SK-N-SH (cell line): ENCODE data around the gene RBM15B. TPM values are rescaled to one million over a fixed set of nuclear protein-coding genes. Genes with fewer than 3 reads are reported as not detected.
A peak's percentile ranks its signal among the peaks of the same experiment; 100 is the strongest.

Experiments used
- CTCF ChIA-PET: fragments of 300-600, 350-600 bp; formaldehyde crosslinking; extraction: SDS; loops from one replicate; lab custom pipeline; 2021; lab: Yijun Ruan, JAX
- POLR2A ChIA-PET: fragments of 350-600 bp; sonication (Branson Sonifier 250); formaldehyde crosslinking; extraction: SDS; loops from one replicate; lab custom pipeline; 2020; ENCODE audit warnings: antibody characterized with exemption, inconsistent platforms; lab: Yijun Ruan, JAX
- DNase-seq: peaks from one replicate; pipeline ENCODE4 v3.0.0; 2012
- H2AFZ ChIP-seq: fragments of 200-600 bp; sonication (generic); 2 replicates; pipeline ENCODE4 v1.8.1; 2016; ENCODE audit warnings: antibody characterized with exemption, mild to moderate bottlenecking, low read depth
- H3F3A ChIP-seq: fragments of 200-600 bp; sonication (generic); replicated peaks from 2 replicates; pipeline ENCODE3; 2016; ENCODE audit warnings: antibody characterized with exemption, mild to moderate bottlenecking; ENCODE audit not compliant: insufficient read depth
- H3K27ac ChIP-seq, 2 experiments: fragments of 200-500 bp in 1 of 2; fragments of 200-600 bp in 1 of 2; sonication (Bioruptor generic) in 1 of 2; sonication (generic), shearing (Covaris generic) in 1 of 2; 2 replicates each; pipeline versions ENCODE4 v1.5.1 to v1.6.1; 2014 to 2016; ENCODE audit warnings: low read depth in 2 of 2, inconsistent platforms in 1 of 2, low read length in 1 of 2, mild to moderate bottlenecking in 1 of 2, mixed read lengths in 1 of 2
- H3K27me3 ChIP-seq: fragments of 200-600 bp; sonication (generic), shearing (Covaris generic); 2 replicates; pipeline ENCODE4 v1.6.1; 2016; ENCODE audit warnings: mixed run types; ENCODE audit not compliant: insufficient read depth
- H3K36me3 ChIP-seq, 2 experiments: fragments of 200-500 bp in 1 of 2; fragments of 200-600 bp in 1 of 2; sonication (Bioruptor generic) in 1 of 2; sonication (generic) in 1 of 2; replicated peaks in 1 of 2; 2 replicates each; pipeline versions ENCODE3 to v1.5.1; 2014 to 2016; ENCODE audit warnings: low read length in 1 of 2, mild to moderate bottlenecking in 1 of 2; ENCODE audit not compliant: insufficient read depth in 2 of 2, control insufficient read depth in 1 of 2
- H3K4me1 ChIP-seq, 2 experiments: fragments of 200-500 bp in 1 of 2; fragments of 200-600 bp in 1 of 2; sonication (Bioruptor generic) in 1 of 2; sonication (generic), shearing (Covaris generic) in 1 of 2; 2 replicates each; pipeline versions ENCODE4 v1.5.1 to v1.6.1; 2014 to 2016; ENCODE audit warnings: low read depth in 1 of 2, low read length in 1 of 2, mixed run types in 1 of 2; ENCODE audit not compliant: insufficient read depth in 2 of 2, control insufficient read depth in 1 of 2
- H3K4me2 ChIP-seq: fragments of 200-600 bp; sonication (generic), shearing (Covaris generic); 2 replicates; pipeline ENCODE4 v1.6.1; 2017; ENCODE audit warnings: mixed run types
- H3K4me3 ChIP-seq, 2 experiments: fragments of 200-500 bp in 1 of 2; fragments of 200-600 bp in 1 of 2; sonication (Bioruptor generic) in 1 of 2; sonication (generic), shearing (Covaris generic) in 1 of 2; 2 replicates each; pipeline versions ENCODE4 v1.5.1 to v1.8.1; 2014 to 2016; ENCODE audit warnings: low read depth in 2 of 2, inconsistent platforms in 1 of 2, low read length in 1 of 2, mild to moderate bottlenecking in 1 of 2, mixed read lengths in 1 of 2, moderate library complexity in 1 of 2
- H3K79me2 ChIP-seq: fragments of 200-600 bp; sonication (generic); 2 replicates; pipeline ENCODE4 v1.8.1; 2017; ENCODE audit warnings: mild to moderate bottlenecking; ENCODE audit not compliant: insufficient read depth
- H3K9ac ChIP-seq: fragments of 200-600 bp; sonication (generic); 2 replicates; pipeline ENCODE4 v1.6.1; 2017; ENCODE audit warnings: mixed run types
- H3K9me2 ChIP-seq: fragments of 200-600 bp; sonication (generic); 2 replicates; pipeline ENCODE4 v1.6.1; 2017; ENCODE audit warnings: mixed run types
- H3K9me3 ChIP-seq: fragments of 200-600 bp; sonication (generic); 2 replicates; pipeline ENCODE4 v1.6.1; 2017; ENCODE audit warnings: mixed run types, mild to moderate bottlenecking, moderate library complexity
- H4K20me1 ChIP-seq: fragments of 200-600 bp; sonication (generic); 2 replicates; pipeline ENCODE4 v1.6.1; 2017; ENCODE audit warnings: mild to moderate bottlenecking, mixed run types; ENCODE audit not compliant: insufficient read depth
- FOSL2 ChIP-seq: IDR thresholded peaks from 2 replicates; pipeline ENCODE4 v1.4.0; 2012; ENCODE audit warnings: low read depth, mild to moderate bottlenecking, moderate library complexity, borderline replicate concordance
- FOXM1 ChIP-seq: IDR thresholded peaks from 2 replicates; pipeline ENCODE4 v1.4.0; 2012; ENCODE audit warnings: low read depth, mild to moderate bottlenecking
- GABPA ChIP-seq: IDR thresholded peaks from 2 replicates; pipeline ENCODE4 v1.4.0; 2012; ENCODE audit warnings: low read depth, mild to moderate bottlenecking
- MXI1 ChIP-seq: IDR thresholded peaks from 2 replicates; pipeline ENCODE4 v1.6.1; 2012; ENCODE audit warnings: mild to moderate bottlenecking, low read depth, low read length, improper control_type of control experiment
- NFIC ChIP-seq: IDR thresholded peaks from 2 replicates; pipeline ENCODE4 v1.4.0; 2012; ENCODE audit warnings: borderline replicate concordance
- NRF1 ChIP-seq: IDR thresholded peaks from 2 replicates; pipeline ENCODE4 v1.6.1; 2012; ENCODE audit warnings: low read depth, mild to moderate bottlenecking, low read length
- POLR2AphosphoS5 ChIP-seq: IDR thresholded peaks from 2 replicates; pipeline ENCODE4 v1.6.1; 2012; ENCODE audit warnings: low read depth, low read length
- SIN3A ChIP-seq: IDR thresholded peaks from 2 replicates; pipeline ENCODE4 v1.6.1; 2012; ENCODE audit warnings: low read depth, mild to moderate bottlenecking, low read length, moderate library complexity, borderline replicate concordance
- USF1 ChIP-seq: IDR thresholded peaks from 2 replicates; pipeline ENCODE4 v1.4.0; 2012; ENCODE audit warnings: low read depth, borderline replicate concordance
- WGBS: methylation state at CpG from one replicate; pipeline ENCODE4 v1.1.6; 2017; ENCODE audit warnings: low lambda C conversion rate; 5-methylcytosine and 5-hydroxymethylcytosine counted together
- polyA plus RNA-seq, 3 experiments: library from polyadenylated mRNA; depleted of rRNA; stranded (reverse); fragments of >200 nt; gene quantifications; 2 replicates each; pipeline ENCODE4 v1.2.3, GENCODE V29; 2012
- TF ChIP-seq, protein P1 (sequence below): IDR thresholded peaks from 2 replicates; pipeline ENCODE4 v1.4.0; 2012; ENCODE audit warnings: low read depth

Gene RBM15B
- polyA plus RNA-seq, 1 of the 3 experiments (the other 2 are of a cell fraction) = 17.0 TPM

- peaks cover 45% of the 10 kb centered on the region for H3F3A ChIP-seq
- CTCF ChIA-PET = interaction anchor here (0.7 to 1.8 kb wide), 8 partner anchors 41 to 778 kb away, joined by 3 to 5 read pairs (median 3); partner anchors contain the start of genes DCAF1, DOCK3, MAPKAPK3 and RAD54L2
- POLR2A ChIA-PET = interaction anchor here (1.0 kb wide), 1 partner anchor 45 kb away, joined by 3 read pairs; no protein-coding TSS in a partner anchor
Observed at GRCh38 chr3:51393564-51393963, 2.5 kb downstream of the RBM15B start.

GRCh38 chr3:51394541-51394940, 3.5 kb downstream of the RBM15B start:
- Histone ChIP-seq H3K4me3 (no peak overlapping the region; a peak in 1 of 4 replicates), H3K9ac (peak overlapping the region; percentile 24; the same call in 1 of the 2 replicates), H3K9me2 (no peaks in the 10 kb centered on the region), H3K79me2 (peaks cover 61% of the 10 kb centered on the region), H3K27me3 (no peaks in the 10 kb centered on the region), H3K36me3 (peaks cover 29 to 82% of the 10 kb centered on the region in 2 experiments), H3K27ac (no peak overlapping the region), H3K4me2 (peak overlapping the region; percentile 98; the same call in 1 of the 2 replicates)
- DNase-seq = no peak
- CTCF ChIA-PET = interaction anchor here (1.0 to 1.6 kb wide), 2 partner anchors 13 to 105 kb away, joined by 3 to 4 read pairs; partner anchors contain the start of gene DCAF1
- TF ChIP-seq MXI1 (no peak), POLR2AphosphoS5 (peak; percentile 29; the same call in 1 of the 2 replicates)
- TF ChIP-seq, all 33 proteins: peak for 1
- Histone ChIP-seq H3K9me3 (no peaks in the 10 kb centered on the region), H4K20me1 (peaks cover 55% of the 10 kb centered on the region), H2AFZ (no peak overlapping the region), H3K4me1 (peaks cover 11 to 51% of the 10 kb centered on the region in 2 experiments), H3F3A (peaks cover 37% of the 10 kb centered on the region)
- WGBS = 86% methylated on average over 5 of the region's 5 CpGs
- POLR2A ChIA-PET = no interaction called here

More at GRCh38 chr3:51393564-51393963, 2.5 kb downstream of the RBM15B start:
- Histone ChIP-seq H2AFZ (no peak overlapping the region), H3K27ac (no peak overlapping the region), H3K4me1 (peaks cover 11 to 57% of the 10 kb centered on the region in 2 experiments), H3K79me2 (peaks cover 68% of the 10 kb centered on the region), H3K9ac (no peak overlapping the region), H4K20me1 (peaks cover 62% of the 10 kb centered on the region), H3K27me3 (no peaks in the 10 kb centered on the region), H3K4me2 (peak overlapping the region; percentile 98; the same call in 1 of the 2 replicates), H3K9me2 (no peaks in the 10 kb centered on the region), H3K4me3 (no peak overlapping the region), H3K36me3 (peaks cover 33 to 83% of the 10 kb centered on the region in 2 experiments), H3K9me3 (no peaks in the 10 kb centered on the region)
- no peak for DNase-seq
- WGBS = 88% methylated on average over 1 of the region's 14 CpGs
- TF ChIP-seq NRF1 = no peak
- TF ChIP-seq, protein P1, sequence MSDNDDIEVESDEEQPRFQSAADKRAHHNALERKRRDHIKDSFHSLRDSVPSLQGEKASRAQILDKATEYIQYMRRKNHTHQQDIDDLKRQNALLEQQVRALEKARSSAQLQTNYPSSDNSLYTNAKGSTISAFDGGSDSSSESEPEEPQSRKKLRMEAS = no peak
- no peak for TF ChIP-seq NFIC
- no peak for TF ChIP-seq SIN3A
- no peak for TF ChIP-seq POLR2AphosphoS5
- no peak for TF ChIP-seq FOXM1
- TF ChIP-seq USF1 = no peak
- TF ChIP-seq GABPA = no peak
- no peak for TF ChIP-seq FOSL2
